ENCODE results near the gene ZNF438.
A peak's percentile ranks its signal among the peaks of the same experiment; 100 is the strongest.

The ZNF438 gene

DNA sequence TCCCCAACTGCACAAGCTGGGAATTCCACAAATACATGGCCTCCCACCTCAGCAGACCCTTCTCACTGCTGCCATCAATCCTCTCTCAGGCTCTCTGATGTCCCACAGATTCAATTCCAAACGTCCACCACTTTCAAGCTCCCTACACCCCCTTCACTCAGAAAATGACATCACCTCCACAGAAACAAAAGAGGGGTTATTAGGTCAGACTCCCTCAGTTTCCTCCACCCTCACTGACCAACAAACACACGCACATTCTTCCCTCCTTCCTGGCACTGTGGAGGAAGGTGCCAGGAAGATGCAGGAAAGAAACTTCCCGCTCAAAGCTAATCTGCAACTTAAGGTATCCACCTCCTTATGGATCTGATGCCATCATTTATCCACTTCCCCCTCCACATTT lies 18.3 kb downstream of the ZNF438 start:
- DNase-seq (ENCODE audit: low spot score) = no peak

DNA sequence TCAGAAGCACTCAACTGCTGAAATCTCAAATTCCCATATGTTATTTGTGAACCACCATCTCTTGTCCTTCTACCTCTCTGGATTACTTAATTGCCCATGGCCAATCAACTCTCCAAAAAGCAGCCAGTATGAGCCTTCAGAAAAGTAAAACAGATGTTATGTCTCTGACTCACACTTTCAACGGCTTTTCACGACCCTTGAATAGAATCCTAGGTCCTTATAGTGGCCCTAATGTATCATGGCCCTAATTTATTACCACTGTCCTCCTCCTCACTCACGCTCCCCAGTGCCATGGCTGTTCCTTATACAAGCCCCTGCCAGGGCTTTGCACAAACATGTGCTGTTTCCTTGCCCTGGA lies 20.0 kb downstream of the ZNF438 start:
- no peak for DNase-seq (ENCODE audit: low spot score)

DNA sequence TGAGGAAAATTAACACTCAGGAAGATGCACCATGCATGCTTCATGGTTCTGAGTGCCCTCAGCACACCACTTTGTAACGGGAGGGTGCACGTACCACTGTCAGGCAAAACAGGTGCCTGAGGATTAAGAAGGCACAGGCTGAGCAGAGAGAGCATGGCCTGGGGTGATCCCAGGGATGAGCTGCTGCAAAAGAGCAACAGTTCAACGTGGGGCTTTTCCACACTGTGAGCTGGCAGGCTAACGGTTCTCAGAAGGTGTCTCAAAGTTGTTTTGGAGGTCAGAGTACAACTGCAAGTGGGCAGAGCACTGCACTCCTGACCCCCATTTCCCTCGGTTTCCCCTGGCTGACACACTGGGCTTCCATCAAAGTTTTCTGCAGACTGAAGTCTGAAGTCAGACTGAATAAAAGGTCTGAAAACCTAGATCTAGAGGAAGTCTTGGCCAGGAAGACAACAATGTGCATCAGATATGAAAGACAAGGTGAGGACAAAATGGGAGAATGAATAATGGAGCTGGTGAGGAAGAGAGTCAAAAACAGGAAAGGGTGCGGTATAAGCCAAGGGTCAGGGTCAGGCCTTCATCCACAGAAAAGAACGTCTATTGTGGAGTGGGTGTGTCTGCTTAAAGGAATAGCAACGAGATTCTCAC lies 20.5 kb downstream of the ZNF438 start:
- DNase-seq (ENCODE audit: low spot score) = no peak

DNA sequence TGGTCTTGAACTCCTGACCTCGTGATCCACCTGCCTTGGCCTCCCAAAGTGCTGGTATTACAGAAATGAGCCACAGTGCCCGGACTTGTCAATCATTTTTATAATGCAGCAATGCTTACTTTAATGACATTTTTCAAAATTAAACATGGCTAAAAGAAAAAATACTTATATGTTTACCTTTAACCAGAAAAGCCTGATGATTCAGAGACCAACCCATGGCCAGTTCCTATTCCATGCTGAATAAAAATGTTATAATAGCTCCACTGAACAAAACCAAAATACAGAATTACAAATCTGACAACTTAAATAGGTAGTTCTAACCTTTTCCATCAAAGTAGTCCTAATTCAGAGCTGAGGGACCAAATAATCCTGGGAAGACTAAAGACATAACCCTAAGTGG lies 21.6 kb downstream of the ZNF438 start:
- no peak for DNase-seq (ENCODE audit: low spot score)

DNA sequence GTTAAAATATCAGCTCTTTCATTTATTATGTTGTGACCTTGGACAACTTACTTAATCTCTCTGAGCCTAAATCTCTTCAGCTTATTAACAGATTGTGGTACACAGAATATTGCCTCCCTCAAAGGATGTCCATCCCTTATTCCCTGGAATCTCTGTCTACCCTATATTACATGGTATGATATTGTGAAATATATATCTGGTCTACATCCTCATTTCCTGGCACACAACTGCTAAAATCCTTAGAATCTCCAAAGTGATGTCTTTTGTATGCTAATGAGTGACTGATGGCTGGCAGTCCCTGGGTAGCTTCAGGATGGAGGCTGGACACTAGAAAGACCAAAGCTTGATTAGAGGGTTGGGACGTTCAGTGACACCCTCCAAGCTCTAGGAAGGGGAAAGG lies 25.8 kb downstream of the ZNF438 start:
- DNase-seq (ENCODE audit: low spot score) = no peak

DNA sequence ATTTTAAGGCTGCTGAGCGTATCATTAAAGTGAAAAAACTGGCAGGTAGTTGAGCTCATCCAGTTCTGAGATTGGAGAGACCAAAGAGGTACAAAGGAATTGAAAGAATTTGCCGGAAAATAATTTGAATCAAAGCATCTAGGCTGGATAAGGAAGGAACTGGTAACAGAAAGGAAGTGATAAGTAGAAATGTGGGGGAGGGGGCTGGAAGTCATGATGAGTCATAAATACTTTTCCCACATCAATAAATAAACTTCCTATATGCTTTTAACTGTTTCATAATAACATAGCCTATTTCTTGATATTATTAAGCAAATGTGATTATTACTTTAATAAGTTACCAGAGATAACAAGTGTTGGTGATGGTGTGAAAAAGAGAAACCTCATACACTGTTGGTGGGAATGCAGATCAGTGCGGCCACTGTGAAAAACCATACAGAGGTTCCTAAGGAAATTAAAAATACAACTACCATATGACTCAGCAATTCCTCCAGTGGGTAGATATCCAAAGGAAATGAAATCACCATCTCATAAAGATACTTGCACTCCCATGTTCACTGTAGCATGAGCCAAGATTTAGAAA lies 27.0 kb downstream of the ZNF438 start:
- DNase-seq (ENCODE audit: low spot score) = no peak

DNA sequence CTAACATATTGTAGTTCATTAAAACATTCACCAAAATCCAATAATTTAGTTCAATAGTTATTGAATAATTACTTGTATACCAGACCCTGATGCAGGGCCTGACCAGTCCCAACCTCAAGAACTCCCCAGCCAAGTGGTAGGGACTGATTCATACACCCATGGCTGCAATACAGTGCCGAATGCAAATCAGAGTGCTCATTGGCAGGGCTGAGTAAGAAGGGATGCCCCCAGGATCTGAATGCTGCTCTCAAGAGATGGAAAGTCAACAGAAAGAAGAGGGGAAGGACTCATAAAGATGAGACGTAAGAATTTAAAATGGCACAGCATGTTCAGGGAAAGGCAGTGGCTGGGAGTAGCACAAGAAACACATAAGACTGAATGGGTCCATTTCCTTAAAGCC lies 29.9 kb downstream of the ZNF438 start:
- no peak for DNase-seq (ENCODE audit: low spot score)

DNA sequence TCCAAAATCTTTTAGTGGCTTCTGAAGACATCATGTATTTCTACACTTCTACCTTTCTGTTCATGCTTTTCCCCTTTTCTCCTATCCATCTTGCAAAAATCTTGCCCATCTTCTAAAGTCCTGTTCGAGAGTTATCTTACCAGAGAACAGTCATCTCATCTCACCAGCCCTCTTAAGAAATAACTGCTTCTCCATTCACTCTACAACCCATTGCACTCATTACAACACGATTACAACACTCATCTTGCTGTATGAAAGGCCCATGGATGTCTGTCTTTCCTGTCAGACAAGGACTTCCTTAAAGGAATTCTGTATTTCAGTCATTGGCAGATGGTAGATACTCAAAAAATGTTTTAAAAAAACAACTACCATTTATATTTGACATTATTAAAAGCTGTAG lies 30.8 kb downstream of the ZNF438 start:
- no peak for DNase-seq (ENCODE audit: low spot score)

DNA sequence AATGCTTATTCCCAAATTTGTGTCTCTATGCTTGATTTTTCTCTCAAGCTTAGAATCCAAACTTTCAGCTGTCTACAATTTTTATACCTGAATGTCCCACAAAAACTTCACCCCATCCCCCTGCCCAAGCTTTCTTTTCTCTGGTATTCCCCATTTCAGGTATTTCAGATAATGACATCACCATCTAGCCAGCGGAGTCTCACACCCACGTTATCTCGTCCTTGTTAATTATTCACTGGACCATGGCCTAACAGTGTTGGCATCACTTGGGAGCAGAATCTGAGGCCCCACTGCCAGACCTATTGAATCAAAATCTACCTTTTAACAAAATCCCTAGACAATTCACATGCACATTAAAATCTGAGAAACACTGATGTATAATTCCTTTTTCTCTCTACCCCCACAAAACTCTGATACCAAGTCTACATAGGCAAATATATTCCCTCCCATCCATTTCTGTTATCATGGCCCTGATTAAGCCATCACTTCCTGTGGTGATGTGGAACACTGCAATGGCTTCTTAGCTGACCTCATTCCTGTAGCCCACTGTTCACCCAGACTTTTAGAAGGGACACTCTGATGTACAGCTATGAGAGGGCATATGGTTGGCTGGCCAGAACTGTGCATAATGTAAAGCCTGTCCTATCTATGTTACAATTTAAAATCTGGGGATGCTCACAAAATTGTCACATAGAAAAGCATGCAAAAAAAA lies 31.4 kb downstream of the ZNF438 start:
- DNase-seq (ENCODE audit: low spot score) = peak; percentile 45

DNA sequence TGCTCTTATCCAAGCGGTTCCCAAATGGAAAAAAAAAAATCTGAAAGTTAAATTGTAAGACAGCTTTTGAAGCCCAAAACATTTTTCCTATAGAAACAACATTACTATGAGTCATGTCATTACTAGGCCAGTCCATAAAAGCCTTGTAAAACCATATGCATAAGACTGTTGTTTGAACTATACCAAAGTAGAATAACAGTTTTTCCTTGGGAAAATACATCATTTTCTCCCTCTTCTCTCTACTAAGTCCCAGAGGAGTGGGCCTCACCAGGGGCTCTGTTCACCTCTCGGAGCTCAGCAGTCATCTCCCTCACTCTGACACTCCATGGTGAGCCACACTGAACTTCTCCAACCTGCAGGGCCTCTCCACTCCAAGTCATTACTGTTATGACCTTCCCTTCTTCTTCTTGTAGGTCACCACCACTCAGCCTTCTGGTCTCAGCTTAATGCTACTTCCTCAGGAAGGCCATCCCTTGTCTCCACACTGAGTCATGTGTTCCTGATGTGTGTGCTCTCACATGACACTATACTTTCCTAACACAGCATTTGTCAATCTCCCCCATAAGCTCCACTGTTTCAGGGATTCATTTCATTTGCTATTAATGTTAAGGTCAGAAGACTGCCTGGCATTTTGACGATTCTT lies 32.5 kb downstream of the ZNF438 start:
- DNase-seq (ENCODE audit: low spot score) = no peak

DNA sequence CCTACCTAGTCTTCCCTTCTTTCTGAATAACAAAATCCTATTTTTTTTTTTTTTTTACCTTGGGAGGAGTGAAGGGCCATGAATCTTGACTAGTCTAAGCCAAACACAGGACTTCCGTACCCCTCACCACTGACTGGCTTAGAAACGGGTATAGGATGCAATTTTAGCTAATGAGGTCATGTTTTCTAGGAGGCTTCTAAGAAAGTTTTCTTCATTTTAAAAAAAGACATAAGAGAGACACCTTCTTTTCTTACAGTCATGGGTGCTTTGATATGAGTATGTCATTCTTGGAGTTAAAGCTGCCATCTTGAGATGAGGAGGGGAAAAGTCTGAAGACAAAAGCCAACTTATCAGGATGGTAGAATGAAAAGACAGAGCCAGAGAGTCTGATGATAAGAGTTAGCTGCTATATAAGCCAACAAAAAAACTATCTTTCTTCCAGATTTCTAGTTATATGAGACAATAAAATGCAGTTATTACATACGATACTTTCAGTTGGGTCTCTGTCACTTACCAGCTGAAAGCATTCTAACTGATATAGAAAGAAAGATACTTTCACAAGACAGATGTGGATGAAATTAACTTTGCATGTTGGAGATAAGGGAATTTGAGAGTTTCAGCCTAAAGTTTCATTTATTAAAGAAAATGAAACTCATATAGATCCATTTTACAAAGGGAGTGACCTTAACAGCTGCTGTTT lies 34.0 kb downstream of the ZNF438 start:
- no peak for DNase-seq (ENCODE audit: low spot score)

DNA sequence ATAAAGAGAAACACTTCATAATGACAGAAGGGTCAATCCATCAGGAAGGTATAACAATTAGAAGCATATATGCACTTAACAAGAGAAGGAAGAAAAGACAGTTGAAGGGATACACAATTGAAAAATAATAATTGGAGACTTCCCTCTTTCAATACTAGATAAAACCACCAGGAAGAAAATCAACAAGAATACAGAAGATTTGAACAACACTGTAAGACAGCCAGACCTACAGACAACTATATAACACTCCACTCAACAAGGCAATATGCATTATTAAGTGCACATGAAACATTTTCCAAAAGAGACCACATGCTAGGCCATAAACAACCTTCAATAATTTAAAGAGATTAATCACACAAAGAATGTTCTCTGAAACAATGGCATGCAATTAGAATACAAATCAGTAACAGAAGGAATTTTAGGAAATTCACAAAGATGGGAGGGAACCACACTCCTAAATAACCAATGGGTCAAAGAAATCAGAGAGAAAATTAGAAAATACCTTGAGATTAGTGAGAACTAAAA lies 35.1 kb downstream of the ZNF438 start:
- DNase-seq (ENCODE audit: low spot score) = no peak

DNA sequence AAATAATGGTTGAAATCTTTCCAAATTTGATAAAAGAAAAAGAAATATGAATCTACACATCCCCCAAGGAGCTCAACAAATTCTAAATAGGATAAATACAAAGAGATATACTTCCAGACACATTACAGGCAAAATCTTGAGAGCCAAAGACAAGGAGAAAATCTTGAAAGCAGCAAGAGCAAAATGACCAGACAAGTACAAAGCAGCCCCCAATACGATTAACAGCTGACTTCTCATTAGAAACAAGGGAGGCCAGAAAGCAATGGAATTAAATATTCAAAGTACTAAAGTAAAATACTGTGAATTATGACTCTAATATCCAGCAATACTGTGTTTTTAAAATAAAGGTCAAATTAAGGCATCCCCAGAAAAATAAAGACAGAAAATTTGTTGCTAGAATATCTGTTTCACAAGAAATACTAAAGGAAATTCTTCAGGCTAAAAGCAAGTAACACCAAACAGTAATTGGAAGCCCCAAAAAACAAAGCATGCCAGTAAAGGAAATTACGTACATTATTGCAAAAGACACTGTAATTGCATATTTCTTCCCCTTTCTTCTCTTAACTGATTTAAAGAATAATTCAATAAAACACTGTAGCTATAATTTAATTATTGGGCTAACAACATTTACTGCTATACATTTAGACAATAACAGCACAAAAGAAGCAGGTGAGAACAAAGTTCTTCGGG lies 36.4 kb downstream of the ZNF438 start:
- DNase-seq (ENCODE audit: low spot score) = no peak

DNA sequence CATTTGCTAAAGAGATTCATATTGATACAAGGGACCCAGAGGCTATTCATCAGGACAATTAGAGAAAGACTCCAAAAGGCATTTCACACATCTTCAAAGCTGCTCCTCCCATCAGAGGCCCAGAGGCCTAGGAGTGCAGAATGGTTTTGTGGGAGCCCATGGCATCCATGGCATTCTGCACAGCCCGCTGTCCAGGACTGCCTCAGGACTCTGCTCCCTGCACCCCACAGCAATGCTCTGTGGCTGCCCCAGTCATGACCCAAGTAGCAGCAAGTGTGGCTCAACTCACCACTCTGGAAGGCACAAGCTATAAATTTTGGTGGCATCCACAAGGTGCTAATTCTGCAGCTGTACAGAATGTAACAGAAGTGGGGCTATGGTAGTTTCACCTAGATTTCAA lies 38.5 kb downstream of the ZNF438 start:
- DNase-seq (ENCODE audit: low spot score) = no peak

DNA sequence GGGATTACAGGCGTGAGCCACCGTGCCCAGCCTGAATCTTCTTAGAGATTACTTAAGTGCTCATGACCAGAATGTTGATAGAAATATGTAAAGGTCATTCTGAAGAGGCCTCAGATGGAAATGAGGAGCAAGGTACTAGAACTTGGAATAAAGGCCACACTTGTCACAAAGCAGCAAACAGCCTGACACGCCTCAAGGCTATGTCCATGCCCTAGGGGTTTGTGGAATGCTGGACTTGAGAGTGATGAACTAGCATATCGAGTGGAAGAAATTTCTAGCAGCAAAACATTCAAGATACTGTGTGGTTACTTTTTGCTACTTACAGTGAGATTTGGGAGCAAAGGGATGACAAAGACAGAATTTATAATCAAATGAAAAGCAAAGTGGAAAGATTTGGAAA lies 39.0 kb downstream of the ZNF438 start:
- no peak for DNase-seq (ENCODE audit: low spot score)

DNA sequence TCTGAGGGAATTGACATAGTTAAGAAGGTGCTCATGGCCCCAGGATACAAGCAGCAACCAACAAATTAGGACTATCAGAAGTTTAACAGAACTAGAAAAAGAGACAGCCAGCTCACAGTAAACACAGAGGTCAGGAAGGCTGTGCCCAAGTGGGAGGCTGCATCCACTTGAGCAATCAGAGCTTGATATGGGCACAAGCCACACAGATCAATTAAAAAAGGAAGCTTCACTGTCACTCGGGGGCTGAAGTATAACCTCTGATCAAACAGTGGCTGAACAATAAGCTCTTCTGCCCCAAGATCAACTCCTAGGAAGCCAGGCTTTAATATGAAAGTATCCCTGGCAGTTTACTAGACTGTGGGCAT lies 40.0 kb downstream of the ZNF438 start:
- no peak for DNase-seq (ENCODE audit: low spot score)

DNA sequence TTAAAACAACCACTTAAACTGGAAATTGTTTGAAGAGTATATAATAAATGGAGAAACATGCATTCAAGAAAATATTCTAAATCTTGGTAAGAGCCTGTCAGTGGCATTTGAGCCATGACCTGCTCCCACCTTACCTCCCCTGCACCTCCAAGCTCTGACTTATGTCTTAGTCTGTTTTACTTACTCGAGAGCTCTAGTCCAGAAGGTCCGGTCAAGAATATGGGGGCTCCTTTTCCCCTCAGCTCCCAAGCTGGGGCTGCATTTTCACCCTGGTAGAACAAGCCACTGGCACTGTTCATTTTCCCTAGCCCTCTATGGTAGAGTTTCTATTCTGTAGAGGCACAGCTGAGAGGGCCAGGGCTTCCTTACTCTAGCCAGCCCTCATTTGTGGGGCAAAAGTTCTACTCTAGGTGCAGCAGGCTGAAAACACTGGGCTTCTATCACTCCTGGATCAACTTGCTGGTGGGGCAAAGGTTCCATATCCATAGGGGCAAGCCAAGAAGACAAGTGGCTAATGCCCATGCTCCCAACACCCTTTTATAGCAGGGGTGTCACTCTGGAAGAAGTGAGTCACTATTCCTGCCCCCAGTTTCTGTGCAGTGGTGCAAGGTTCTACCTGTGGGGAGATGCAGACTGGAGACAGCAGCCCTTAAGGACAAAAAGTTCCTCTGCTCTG lies 40.6 kb downstream of the ZNF438 start:
- no peak for DNase-seq (ENCODE audit: low spot score)

DNA sequence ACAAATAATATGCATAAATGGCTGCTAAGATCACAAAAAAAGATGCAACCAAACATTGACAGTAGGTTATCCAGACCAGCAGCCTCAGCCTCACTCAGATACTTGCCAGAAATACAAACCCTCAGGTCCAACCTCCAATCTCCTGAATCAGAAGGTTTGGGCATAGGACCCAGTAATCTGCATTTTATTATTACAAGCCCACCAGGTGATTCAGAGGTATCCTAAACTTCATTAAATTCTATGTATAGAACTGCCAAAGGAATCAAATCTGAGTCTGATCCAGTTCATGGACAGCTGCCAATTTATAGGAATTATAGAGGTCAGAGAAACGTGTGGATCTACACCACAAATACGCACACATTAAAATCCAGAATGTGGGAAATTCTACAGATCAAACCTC lies 41.3 kb downstream of the ZNF438 start:
- DNase-seq (ENCODE audit: low spot score) = no peak

DNA sequence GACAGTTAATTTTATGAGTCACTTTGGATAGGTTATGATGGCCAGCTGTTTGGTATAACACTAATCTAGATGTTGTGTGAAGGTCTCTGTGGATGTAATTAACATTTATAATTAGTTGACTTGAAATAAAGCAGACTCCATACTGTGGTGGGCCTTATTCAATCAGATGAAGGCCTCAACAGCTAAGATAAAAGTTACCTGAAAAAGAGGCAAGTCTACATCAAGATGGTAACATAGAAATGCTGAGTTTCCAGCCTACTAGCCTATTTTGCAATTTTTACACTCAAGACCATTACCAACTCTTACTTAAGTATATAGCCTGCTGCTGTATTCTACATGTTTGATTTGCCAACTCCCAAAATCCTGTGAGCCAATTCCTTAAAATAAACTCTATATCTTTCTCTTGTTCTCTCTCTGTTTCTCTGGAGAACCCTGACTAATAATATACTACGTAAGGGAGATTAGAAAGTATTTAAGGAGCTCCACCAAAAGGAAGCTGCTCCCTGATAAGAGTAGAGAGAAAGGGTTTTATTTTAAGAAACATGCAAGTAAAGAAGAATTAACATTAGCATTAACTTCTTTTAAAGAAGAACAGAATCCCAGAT lies 42.7 kb downstream of the ZNF438 start:
- no peak for DNase-seq (ENCODE audit: low spot score)

DNA sequence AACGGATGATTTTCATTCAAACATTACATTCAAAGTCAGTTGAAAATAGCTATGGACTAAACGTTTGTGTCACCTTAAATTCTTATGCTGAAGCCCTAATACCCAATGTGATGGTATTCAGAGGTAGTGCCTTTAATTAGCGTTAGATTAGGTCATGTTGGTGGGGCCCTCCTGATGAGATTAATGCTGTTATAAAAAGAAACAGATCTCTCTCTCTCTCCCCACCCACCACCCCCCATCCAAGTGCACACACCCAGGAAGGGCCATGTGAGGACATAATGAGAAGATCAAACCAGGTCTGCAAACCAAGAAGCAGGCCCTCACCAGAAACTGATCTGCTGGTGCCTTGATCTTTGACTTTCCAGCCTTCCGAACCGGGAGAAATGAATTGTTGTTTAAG lies 44.2 kb downstream of the ZNF438 start:
- DNase-seq (ENCODE audit: low spot score) = no peak

DNA sequence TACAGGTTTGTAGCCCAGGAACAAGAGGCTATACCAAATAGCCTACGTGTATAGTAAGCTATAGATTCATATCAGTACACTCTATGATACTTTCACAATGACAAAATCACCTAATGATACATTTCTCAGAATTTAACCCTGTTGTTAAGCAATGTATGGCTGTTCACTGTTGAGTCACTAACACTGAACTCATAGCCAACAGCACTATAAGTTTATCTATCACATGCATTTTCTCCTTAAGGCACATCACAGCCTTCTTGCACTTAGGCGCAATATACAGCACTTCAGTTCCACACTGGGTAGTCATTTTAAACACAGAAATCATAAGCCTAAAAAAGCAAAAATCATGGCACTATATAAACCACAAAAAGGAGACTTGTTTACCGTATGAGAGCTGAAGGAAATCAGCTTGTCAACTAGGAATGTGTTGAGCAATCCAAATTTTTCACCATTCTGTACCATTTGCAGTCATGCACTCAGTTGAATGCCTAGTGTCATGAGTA lies 45.6 kb downstream of the ZNF438 start:
- no peak for DNase-seq (ENCODE audit: low spot score)
